22Rv1 (cell line): ENCODE data around the gene TNS3.

Source experiments
- ZFX ChIP-seq: fragments of 450-650 bp; IDR thresholded peaks from 2 replicates; pipeline ENCODE4 v1.6.1; 2017; ENCODE audit warnings: antibody characterized with exemption, borderline replicate concordance
- TF ChIP-seq, protein P1 (sequence below): fragments of 450-650 bp; IDR thresholded peaks from 2 replicates; pipeline ENCODE4 v1.5.1; 2017; ENCODE audit warnings: mild to moderate bottlenecking

DNA sequence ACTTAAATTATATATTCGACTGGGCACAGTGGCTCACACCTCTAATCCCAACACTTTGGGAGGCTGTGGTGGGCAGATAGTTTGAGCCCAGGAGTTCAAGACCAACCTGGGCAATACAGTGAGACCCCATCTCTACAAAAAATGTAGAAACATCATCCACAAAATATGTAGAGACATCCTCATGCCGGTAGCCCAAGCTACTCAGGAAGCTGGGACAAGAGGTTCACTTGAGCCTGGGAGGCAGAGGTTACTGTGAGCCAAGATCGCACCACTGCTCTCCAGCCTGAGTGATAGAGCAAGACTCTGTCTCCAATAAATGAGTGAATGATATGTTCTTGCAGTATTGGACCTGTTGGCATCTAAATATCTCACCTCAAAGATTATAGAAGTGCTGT, 22.6 kb upstream of the TNS3 start:
- TF ChIP-seq, protein P1, sequence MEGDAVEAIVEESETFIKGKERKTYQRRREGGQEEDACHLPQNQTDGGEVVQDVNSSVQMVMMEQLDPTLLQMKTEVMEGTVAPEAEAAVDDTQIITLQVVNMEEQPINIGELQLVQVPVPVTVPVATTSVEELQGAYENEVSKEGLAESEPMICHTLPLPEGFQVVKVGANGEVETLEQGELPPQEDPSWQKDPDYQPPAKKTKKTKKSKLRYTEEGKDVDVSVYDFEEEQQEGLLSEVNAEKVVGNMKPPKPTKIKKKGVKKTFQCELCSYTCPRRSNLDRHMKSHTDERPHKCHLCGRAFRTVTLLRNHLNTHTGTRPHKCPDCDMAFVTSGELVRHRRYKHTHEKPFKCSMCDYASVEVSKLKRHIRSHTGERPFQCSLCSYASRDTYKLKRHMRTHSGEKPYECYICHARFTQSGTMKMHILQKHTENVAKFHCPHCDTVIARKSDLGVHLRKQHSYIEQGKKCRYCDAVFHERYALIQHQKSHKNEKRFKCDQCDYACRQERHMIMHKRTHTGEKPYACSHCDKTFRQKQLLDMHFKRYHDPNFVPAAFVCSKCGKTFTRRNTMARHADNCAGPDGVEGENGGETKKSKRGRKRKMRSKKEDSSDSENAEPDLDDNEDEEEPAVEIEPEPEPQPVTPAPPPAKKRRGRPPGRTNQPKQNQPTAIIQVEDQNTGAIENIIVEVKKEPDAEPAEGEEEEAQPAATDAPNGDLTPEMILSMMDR = no peak
- TF ChIP-seq ZFX = no peak
